ENCODE measurements around the gene MAGI2. TPM values are rescaled to one million over a fixed set of nuclear protein-coding genes. Genes with fewer than 3 reads are reported as not detected.
"Not testable (repeated sequence)": the region's sequence is repeated elsewhere in the genome, so short reads cannot be mapped to it uniquely, and the experiment has no call there.

Gene MAGI2
- total RNA-seq, 3 donors from 2014 or later: 9.8 to 22.7 (median 20.2) TPM

- no peak for TF ChIP-seq POLR2AphosphoS5 (IDR thresholded peaks at IDR 0.05)
- no peak for TF ChIP-seq CTCF (IDR thresholded peaks at IDR 0.05)
- no peak for TF ChIP-seq POLR2A (IDR thresholded peaks at IDR 0.05)
- intact Hi-C loops (cut with DNase I; ENCODE audit: low total_unique reads): no loop called here
- peaks cover 0 to 4% of the 10 kb centered on the region in 2 donors for H3K9me3 ChIP-seq
- no peaks in the 10 kb centered on the region for H3K27me3 ChIP-seq
- no peaks in the 10 kb centered on the region for H3K36me3 ChIP-seq
- H3K4me1 ChIP-seq: no peaks in the 10 kb centered on the region
- H3K4me3 ChIP-seq: no peak overlapping the region
- H3K27ac ChIP-seq: no peak overlapping the region
- DNase-seq (ENCODE audit: low spot score in 2 of 2): no peak
Observed at GRCh38 chr7:78253850-78254725, 1199.4 kb downstream of the MAGI2 start.

DNA sequence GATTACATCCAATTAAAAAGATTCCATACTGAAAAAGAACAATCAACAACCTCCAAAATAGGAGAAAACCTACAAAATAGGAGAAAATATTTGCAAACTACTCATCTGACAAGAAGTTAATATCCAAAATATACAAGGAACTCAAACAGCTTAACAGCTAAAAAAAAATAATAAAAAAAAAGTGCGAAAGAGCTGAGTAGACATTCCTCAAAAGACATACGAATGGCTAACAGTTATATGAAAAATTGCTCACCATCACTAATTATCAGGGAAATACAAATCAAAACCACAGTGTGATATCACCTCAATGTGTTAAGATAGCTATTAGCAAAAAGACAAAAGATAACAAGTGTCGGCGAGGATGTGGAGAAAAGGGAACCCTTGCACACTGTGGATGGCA lies 1204.6 kb downstream of the MAGI2 start:
- no peaks in the 10 kb centered on the region for H3K4me1 ChIP-seq
- no peaks in the 10 kb centered on the region for H3K36me3 ChIP-seq
- TF ChIP-seq CTCF (IDR thresholded peaks at IDR 0.05): no peak
- TF ChIP-seq POLR2A (IDR thresholded peaks at IDR 0.05): no peak
- no peak for TF ChIP-seq POLR2AphosphoS5 (IDR thresholded peaks at IDR 0.05)
- H3K9me3 ChIP-seq: peaks cover 0 to 26% of the 10 kb centered on the region in 2 donors
- no peak overlapping the region for H3K4me3 ChIP-seq
- intact Hi-C loops (cut with DNase I; ENCODE audit: low total_unique reads): no loop called here
- H3K27ac ChIP-seq: no peak overlapping the region
- H3K27me3 ChIP-seq: no peaks in the 10 kb centered on the region
- no peak for DNase-seq (ENCODE audit: low spot score in 2 of 2)

DNA sequence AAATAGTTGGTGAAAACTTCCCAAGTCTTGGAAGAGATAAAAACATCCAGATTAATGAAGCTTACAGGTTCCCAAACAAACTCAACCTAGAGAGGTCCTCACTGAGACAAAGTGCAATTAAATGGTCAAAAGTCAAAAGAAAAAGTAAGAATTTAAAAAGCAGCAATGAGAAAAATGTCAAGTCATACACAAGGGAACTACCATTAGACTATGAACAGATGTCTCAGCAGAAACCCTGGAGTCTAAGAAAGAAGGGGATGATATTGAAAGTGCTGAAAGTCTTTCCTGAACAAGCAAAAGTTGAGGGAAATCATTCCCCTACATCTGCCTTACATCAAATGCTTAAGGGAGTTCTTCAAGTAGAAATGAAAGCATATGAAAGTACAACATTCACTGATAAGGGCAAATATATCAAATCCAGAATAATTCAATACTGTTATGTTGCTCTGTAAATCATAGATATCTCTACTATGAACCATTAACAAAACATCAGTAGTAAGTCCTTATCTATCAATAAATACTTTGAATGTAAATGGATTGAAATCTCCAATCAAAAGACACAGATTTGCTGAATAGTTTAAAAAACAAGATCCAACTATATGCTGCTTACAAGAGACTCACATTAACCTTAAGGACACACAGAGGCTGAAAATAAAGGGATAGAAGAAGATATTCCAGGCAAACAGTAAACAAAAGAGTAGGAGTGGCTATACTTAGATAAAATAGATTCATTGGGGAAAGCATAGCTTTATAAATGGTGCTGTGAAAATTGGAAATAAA lies 1205.4 kb downstream of the MAGI2 start:
- Histone ChIP-seq H3K4me3 (no peak overlapping the region), H3K27me3 (no peaks in the 10 kb centered on the region), H3K36me3 (no peaks in the 10 kb centered on the region), H3K9me3 (peaks cover 0 to 26% of the 10 kb centered on the region in 2 donors), H3K4me1 (no peaks in the 10 kb centered on the region), H3K27ac (no peak overlapping the region)
- DNase-seq (ENCODE audit: low spot score in 2 of 2): no peak
- intact Hi-C loops (cut with DNase I; ENCODE audit: low total_unique reads): no loop called here
- no peak for TF ChIP-seq CTCF (IDR thresholded peaks at IDR 0.05)
- TF ChIP-seq POLR2AphosphoS5 (IDR thresholded peaks at IDR 0.05): no peak
- no peak for TF ChIP-seq POLR2A (IDR thresholded peaks at IDR 0.05)

DNA sequence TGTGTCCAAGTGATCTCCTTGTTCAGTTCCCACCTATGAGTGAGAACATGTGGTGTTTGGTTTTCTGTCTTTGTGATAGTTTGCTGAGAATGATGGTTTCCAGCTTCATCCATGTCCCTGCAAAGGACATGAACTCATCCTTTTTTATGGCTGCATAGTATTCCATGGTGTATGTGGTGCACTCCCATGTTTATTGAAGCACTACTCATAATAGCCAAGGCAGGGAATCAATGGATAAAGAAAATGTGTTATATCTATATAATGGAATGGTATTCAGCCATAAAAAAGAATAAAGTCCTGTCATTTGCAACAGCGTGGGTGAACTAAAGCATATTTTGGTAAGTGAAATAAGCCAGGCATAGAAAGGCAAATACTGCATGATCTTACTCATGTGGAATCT lies 1213.3 kb downstream of the MAGI2 start:
- H3K4me1 ChIP-seq; H3K27ac ChIP-seq; H3K36me3 ChIP-seq; H3K9me3 ChIP-seq; H3K27me3 ChIP-seq; DNase-seq (ENCODE audit: low spot score in 2 of 2); H3K4me3 ChIP-seq; intact Hi-C loops (cut with DNase I; ENCODE audit: low total_unique reads): not testable (repeated sequence)

GRCh38 chr7:78234634-78235033 lies 1218.8 kb downstream of the MAGI2 start:
- intact Hi-C loops (cut with DNase I; ENCODE audit: low total_unique reads): no loop called here

More at GRCh38 chr7:78234634-78235033, 1218.8 kb downstream of the MAGI2 start:
- H3K4me3 ChIP-seq: no peak overlapping the region
- no peaks in the 10 kb centered on the region for H3K4me1 ChIP-seq
- no peak overlapping the region for H3K27ac ChIP-seq
- no peak for DNase-seq (ENCODE audit: low spot score in 2 of 2)
- H3K9me3 ChIP-seq: no peaks in the 10 kb centered on the region
- TF ChIP-seq POLR2AphosphoS5 (IDR thresholded peaks at IDR 0.05) (no peak), CTCF (IDR thresholded peaks at IDR 0.05) (no peak), POLR2A (IDR thresholded peaks at IDR 0.05) (no peak)
- no peaks in the 10 kb centered on the region for H3K27me3 ChIP-seq
- H3K36me3 ChIP-seq: no peaks in the 10 kb centered on the region

Measured in breast epithelium (tissue), 4 donors.